HepG2 (cell line): ENCODE results near the gene DUSP7. TPM values are rescaled to one million over a fixed set of nuclear protein-coding genes. Genes with fewer than 3 reads are reported as not detected.

Experiments
- CHD2 ChIP-seq: IDR thresholded peaks from 2 replicates; pipeline ENCODE4 v1.6.1; 2011; ENCODE audit warnings: low read depth, low read length, improper control_type of control experiment
- ETV6 ChIP-seq: sonication (generic); formaldehyde crosslinking; conservative IDR thresholded peaks from 2 replicates; pipeline ENCODE4 v1.4.0; 2020; ENCODE audit warnings: missing genetic modification reagents
- MEIS1 ChIP-seq: sonication (generic); formaldehyde crosslinking; IDR thresholded peaks from 2 replicates; pipeline ENCODE4 v1.9.0; 2021; ENCODE audit warnings: mild to moderate bottlenecking, missing genetic modification reagents, moderate library complexity, borderline replicate concordance
- MTF1 ChIP-seq: sonication (generic); formaldehyde crosslinking; IDR thresholded peaks from 2 replicates; pipeline ENCODE4 v1.5.0; 2020; ENCODE audit warnings: missing genetic modification reagents
- NCOA1 ChIP-seq: sonication (generic); formaldehyde crosslinking; IDR thresholded peaks from 2 replicates; pipeline ENCODE4 v1.9.0; 2021; ENCODE audit warnings: missing genetic modification reagents
- RAD21 ChIP-seq: fragments of 450-650 bp; formaldehyde crosslinking; IDR thresholded peaks from 2 replicates; pipeline ENCODE4 v1.5.0; 2020; ENCODE audit warnings: mild to moderate bottlenecking
- SMARCC2 ChIP-seq: fragments of 450-650 bp; IDR thresholded peaks from 2 replicates; pipeline ENCODE4 v1.6.1; 2017; ENCODE audit warnings: antibody characterized with exemption, mild to moderate bottlenecking
- SOX6 ChIP-seq, 2 experiments: fragments of 450-650 bp in 1 of 2; sonication (generic) in 1 of 2; formaldehyde crosslinking in 1 of 2; IDR thresholded peaks; 2 replicates each; pipeline versions ENCODE4 v1.4.0 to v1.6.1; 2017 to 2020; ENCODE audit warnings: antibody characterized with exemption in 1 of 2, mild to moderate bottlenecking in 1 of 2, missing genetic modification reagents in 1 of 2
- TEAD2 ChIP-seq: sonication (generic); formaldehyde crosslinking; IDR thresholded peaks from 2 replicates; pipeline ENCODE4 v1.9.0; 2021; ENCODE audit warnings: missing genetic modification reagents
- ZNF160 ChIP-seq: sonication (generic); formaldehyde crosslinking; IDR thresholded peaks from 2 replicates; pipeline ENCODE4 v1.8.0; 2022; ENCODE audit warnings: mild to moderate bottlenecking, inconsistent platforms, missing genetic modification reagents
- ZNF446 ChIP-seq: sonication (generic); formaldehyde crosslinking; IDR thresholded peaks from 2 replicates; pipeline ENCODE4 v1.5.0; 2020; ENCODE audit warnings: mild to moderate bottlenecking, missing genetic modification reagents
- ZNF605 ChIP-seq: sonication (generic); formaldehyde crosslinking; IDR thresholded peaks from 2 replicates; pipeline ENCODE4 v1.8.0; 2022; ENCODE audit warnings: mild to moderate bottlenecking, missing genetic modification reagents
- ZNF614 ChIP-seq: IDR thresholded peaks from 2 replicates; pipeline ENCODE4 v1.6.1; 2018; ENCODE audit warnings: missing biosample characterization, missing genetic modification reagents, inconsistent platforms, borderline replicate concordance
- ZNF746 ChIP-seq: sonication (generic); formaldehyde crosslinking; IDR thresholded peaks from 2 replicates; pipeline ENCODE4 v1.8.0; 2022; ENCODE audit warnings: mild to moderate bottlenecking, missing genetic modification reagents
- ZNF768 ChIP-seq: sonication (generic); formaldehyde crosslinking; IDR thresholded peaks from 2 replicates; pipeline ENCODE4 v1.4.0; 2020; ENCODE audit warnings: missing genetic modification reagents
- polyA plus RNA-seq, 8 experiments: library from polyadenylated mRNA; depleted of rRNA in 3 of 8; stranded (reverse) in 7 of 8; unstranded in 1 of 8; fragments of >200 nt; fragmentation: Illumina TruSeq in 4 of 8; extraction: Trizol in 4 of 8; gene quantifications; 2 replicates each; pipeline versions ENCODE4 v1.2.1 to v1.2.3, GENCODE V29; 2011 to 2016; ENCODE audit warnings: low read depth in 4 of 8, missing spikeins in 1 of 8, mixed read lengths in 1 of 8; ENCODE audit not compliant: insufficient read depth in 1 of 8
- total RNA-seq, 5 experiments: library from RNA; depleted of rRNA; stranded (reverse); fragments of >200 nt; fragmentation: Illumina TruSeq; extraction: Trizol; gene quantifications; 2 replicates each; pipeline ENCODE4 v1.2.3, GENCODE V29; 2016; ENCODE audit warnings: low read depth in 1 of 5
- TF ChIP-seq, protein P1 (sequence below): sonication (generic); formaldehyde crosslinking; IDR thresholded peaks from 2 replicates; pipeline ENCODE4 v1.4.0; 2020; ENCODE audit warnings: mild to moderate bottlenecking, missing genetic modification reagents
- TF ChIP-seq, protein P2 (sequence below): sonication (generic); formaldehyde crosslinking; IDR thresholded peaks from 2 replicates; pipeline ENCODE4 v1.4.0; 2020; ENCODE audit warnings: missing genetic modification reagents
- TF ChIP-seq, protein P3 (sequence below): IDR thresholded peaks from 2 replicates; pipeline ENCODE4 v1.6.1; 2012; ENCODE audit warnings: inconsistent platforms

The DUSP7 gene
- total and polyA plus RNA-seq, 2 of the 13 experiments (the other 11 are each of a cell fraction or from before 2014, with no cell fraction given), result 6.6 to 8.8 TPM

DNA sequence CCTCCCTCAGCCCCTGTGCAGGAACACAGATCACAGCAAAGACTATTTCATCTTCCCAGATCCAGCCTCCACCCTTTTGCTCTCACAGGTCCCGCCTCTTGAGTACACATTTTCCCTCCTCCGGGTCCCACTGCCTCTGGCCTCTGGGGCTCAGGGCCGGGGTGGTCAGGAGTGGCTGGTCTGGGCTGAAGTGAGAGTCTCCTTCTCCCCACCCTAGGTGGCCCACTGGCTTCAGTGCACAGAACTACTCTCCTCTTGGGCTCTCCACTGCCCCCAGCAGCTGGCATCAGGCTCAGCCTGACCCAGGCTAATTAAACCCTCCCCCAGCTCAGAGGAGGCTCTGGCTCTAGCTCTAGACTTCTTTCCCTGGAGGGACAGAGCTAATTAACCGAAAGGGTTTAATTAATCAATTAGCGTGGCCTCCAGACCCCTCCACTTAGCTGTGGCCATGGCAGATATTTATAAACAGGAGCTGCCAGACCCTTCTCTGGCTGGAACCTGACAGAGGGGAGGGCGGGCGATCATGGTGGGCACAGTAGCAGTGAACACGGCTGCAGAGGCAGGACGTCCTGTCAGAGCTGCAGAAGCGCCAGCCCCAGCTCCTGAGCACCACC lies 15.1 kb downstream of the DUSP7 start (continued):
- TF ChIP-seq ZNF446 (CRISPR knock-in tag) (no peak), ZNF160 (CRISPR knock-in tag) (no peak), ZNF605 (CRISPR knock-in tag) (no peak), TEAD2 (CRISPR knock-in tag) (no peak), CHD2 (no peak), ZNF614 (CRISPR knock-in tag) (peak; percentile 15; the same call in 1 of the 2 replicates), SMARCC2 (no peak), MEIS1 (CRISPR knock-in tag) (no peak), ETV6 (CRISPR knock-in tag) (no peak), MTF1 (no peak), SOX6 (IDR thresholded peaks at IDR 0.05) (no peak), SOX6 (CRISPR knock-in tag; IDR thresholded peaks at IDR 0.05) (peak; percentile 15; the same call in 1 of the 2 replicates), RAD21 (CRISPR knock-in tag) (peak; percentile 17; the same call in 1 of the 2 replicates), NCOA1 (CRISPR knock-in tag) (no peak), ZNF768 (CRISPR knock-in tag) (no peak), ZNF746 (CRISPR knock-in tag) (no peak)
- TF ChIP-seq, protein P1, sequence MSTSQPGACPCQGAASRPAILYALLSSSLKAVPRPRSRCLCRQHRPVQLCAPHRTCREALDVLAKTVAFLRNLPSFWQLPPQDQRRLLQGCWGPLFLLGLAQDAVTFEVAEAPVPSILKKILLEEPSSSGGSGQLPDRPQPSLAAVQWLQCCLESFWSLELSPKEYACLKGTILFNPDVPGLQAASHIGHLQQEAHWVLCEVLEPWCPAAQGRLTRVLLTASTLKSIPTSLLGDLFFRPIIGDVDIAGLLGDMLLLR, result no peak
- TF ChIP-seq, protein P2, sequence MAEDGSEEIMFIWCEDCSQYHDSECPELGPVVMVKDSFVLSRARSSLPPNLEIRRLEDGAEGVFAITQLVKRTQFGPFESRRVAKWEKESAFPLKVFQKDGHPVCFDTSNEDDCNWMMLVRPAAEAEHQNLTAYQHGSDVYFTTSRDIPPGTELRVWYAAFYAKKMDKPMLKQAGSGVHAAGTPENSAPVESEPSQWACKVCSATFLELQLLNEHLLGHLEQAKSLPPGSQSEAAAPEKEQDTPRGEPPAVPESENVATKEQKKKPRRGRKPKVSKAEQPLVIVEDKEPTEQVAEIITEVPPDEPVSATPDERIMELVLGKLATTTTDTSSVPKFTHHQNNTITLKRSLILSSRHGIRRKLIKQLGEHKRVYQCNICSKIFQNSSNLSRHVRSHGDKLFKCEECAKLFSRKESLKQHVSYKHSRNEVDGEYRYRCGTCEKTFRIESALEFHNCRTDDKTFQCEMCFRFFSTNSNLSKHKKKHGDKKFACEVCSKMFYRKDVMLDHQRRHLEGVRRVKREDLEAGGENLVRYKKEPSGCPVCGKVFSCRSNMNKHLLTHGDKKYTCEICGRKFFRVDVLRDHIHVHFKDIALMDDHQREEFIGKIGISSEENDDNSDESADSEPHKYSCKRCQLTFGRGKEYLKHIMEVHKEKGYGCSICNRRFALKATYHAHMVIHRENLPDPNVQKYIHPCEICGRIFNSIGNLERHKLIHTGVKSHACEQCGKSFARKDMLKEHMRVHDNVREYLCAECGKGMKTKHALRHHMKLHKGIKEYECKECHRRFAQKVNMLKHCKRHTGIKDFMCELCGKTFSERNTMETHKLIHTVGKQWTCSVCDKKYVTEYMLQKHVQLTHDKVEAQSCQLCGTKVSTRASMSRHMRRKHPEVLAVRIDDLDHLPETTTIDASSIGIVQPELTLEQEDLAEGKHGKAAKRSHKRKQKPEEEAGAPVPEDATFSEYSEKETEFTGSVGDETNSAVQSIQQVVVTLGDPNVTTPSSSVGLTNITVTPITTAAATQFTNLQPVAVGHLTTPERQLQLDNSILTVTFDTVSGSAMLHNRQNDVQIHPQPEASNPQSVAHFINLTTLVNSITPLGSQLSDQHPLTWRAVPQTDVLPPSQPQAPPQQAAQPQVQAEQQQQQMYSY, result peak; percentile 64
- TF ChIP-seq, protein P3, sequence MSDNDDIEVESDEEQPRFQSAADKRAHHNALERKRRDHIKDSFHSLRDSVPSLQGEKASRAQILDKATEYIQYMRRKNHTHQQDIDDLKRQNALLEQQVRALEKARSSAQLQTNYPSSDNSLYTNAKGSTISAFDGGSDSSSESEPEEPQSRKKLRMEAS, result no peak
